GM23248 (cell line): ENCODE results near the gene DEGS1. TPM values are rescaled to one million over a fixed set of nuclear protein-coding genes. Genes with fewer than 3 reads are reported as not detected.

Experiments
- DNase-seq: peaks from one replicate; pipeline ENCODE4 v3.0.0-alpha.2; 2015
- H2AFZ ChIP-seq: fragments of 200-600 bp; sonication (generic); 2 replicates; pipeline ENCODE4 v1.6.1; 2016; ENCODE audit warnings: antibody characterized with exemption
- H3F3A ChIP-seq: fragments of 200-600 bp; sonication (generic); 2 replicates; pipeline ENCODE4 v1.6.1; 2016; ENCODE audit warnings: mild to moderate bottlenecking, antibody characterized with exemption, mixed run types; ENCODE audit not compliant: insufficient read depth
- H3K27ac ChIP-seq: fragments of 200-600 bp; sonication (generic); 2 replicates; pipeline ENCODE4 v1.5.1; 2016; ENCODE audit warnings: mild to moderate bottlenecking
- H3K27me3 ChIP-seq: fragments of 200-600 bp; sonication (generic); replicated peaks from 2 replicates; pipeline ENCODE4 v1.6.1; 2016; ENCODE audit warnings: mild to moderate bottlenecking; ENCODE audit not compliant: insufficient read depth
- H3K36me3 ChIP-seq: fragments of 200-600 bp; sonication (generic); 2 replicates; pipeline ENCODE4 v1.6.1; 2016; ENCODE audit warnings: low read depth, mild to moderate bottlenecking
- H3K4me1 ChIP-seq: fragments of 200-600 bp; sonication (generic); 2 replicates; pipeline ENCODE4 v1.6.1; 2016; ENCODE audit warnings: mild to moderate bottlenecking; ENCODE audit not compliant: insufficient read depth
- H3K4me2 ChIP-seq: fragments of 200-600 bp; sonication (generic); one replicate; pipeline ENCODE4 v1.6.1; 2016; ENCODE audit warnings: mild to moderate bottlenecking; ENCODE audit not compliant: unreplicated experiment
- H3K4me3 ChIP-seq: fragments of 200-600 bp; sonication (generic); 2 replicates; pipeline ENCODE4 v1.5.1; 2016; ENCODE audit warnings: mild to moderate bottlenecking
- H3K79me2 ChIP-seq: fragments of 200-600 bp; sonication (generic); 2 replicates; pipeline ENCODE4 v1.6.1; 2016; ENCODE audit warnings: mild to moderate bottlenecking; ENCODE audit not compliant: insufficient read depth
- H3K9ac ChIP-seq: fragments of 200-600 bp; sonication (generic); 2 replicates; pipeline ENCODE4 v1.6.1; 2016; ENCODE audit warnings: mild to moderate bottlenecking
- H3K9me2 ChIP-seq: fragments of 200-600 bp; sonication (generic); 2 replicates; pipeline ENCODE4 v1.6.1; 2016; ENCODE audit warnings: mixed run types, mild to moderate bottlenecking, moderate library complexity; ENCODE audit not compliant: insufficient read depth
- H3K9me3 ChIP-seq: fragments of 200-600 bp; sonication (generic); one replicate; pipeline ENCODE4 v1.6.1; 2017; ENCODE audit warnings: low read depth
- H4K20me1 ChIP-seq: fragments of 200-600 bp; sonication (generic); 2 replicates; pipeline ENCODE4 v1.6.0; 2016; ENCODE audit not compliant: insufficient read depth
- EZH2 ChIP-seq: fragments of 200-600 bp; sonication (generic); IDR thresholded peaks from 2 replicates; pipeline ENCODE4 v1.6.1; 2018; ENCODE audit warnings: antibody characterized with exemption, mild to moderate bottlenecking; ENCODE audit not compliant: insufficient read depth, poor library complexity, severe bottlenecking
- EZH2phosphoT487 ChIP-seq: fragments of 200-600 bp; sonication (generic); IDR thresholded peaks from 2 replicates; pipeline ENCODE4 v1.6.1; 2018; ENCODE audit warnings: antibody characterized with exemption, moderate library complexity, mild to moderate bottlenecking, low read depth; ENCODE audit not compliant: insufficient read depth
- WGBS, 2 experiments: methylation state at CpG; one replicate each; pipeline ENCODE4 v1.1.6; 2015 to 2017; ENCODE audit warnings: low lambda C conversion rate in 2 of 2, low coverage in 1 of 2; ENCODE audit errors: missing lambda C conversion rate in 2 of 2; 5-methylcytosine and 5-hydroxymethylcytosine counted together
- in situ Hi-C: fragments of 300-500 bp; cut with MboI; formaldehyde crosslinking; loops from 2 replicates; pipeline ENCODE4 v1.15.0; 2020
- polyA plus RNA-seq: library from polyadenylated mRNA; unstranded; fragments of >200 nt; fragmentation: Nextera tagmentation; extraction: Ambion mirVana; gene quantifications from 2 replicates; pipeline ENCODE4 v1.2.1, GENCODE V29; 2016
- total RNA-seq: library from RNA; depleted of rRNA; stranded (reverse); fragments of >200 nt; shearing (Covaris generic); gene quantifications from 2 replicates; pipeline ENCODE4 v1.2.3, GENCODE V29; 2014

DEGS1 gene
- total and polyA plus RNA-seq, 2 experiments from 2014 or later: 227 to 265 TPM

- Histone ChIP-seq H3K9ac (no peak overlapping the region), H2AFZ (no peak overlapping the region), H3K4me3 (no peak overlapping the region), H3K4me1 (no peaks in the 10 kb centered on the region), H3K27ac (no peak overlapping the region), H3K79me2 (no peaks in the 10 kb centered on the region), H4K20me1 (no peaks in the 10 kb centered on the region), H3K4me2 (no peak overlapping the region), H3K27me3 (no peaks in the 10 kb centered on the region), H3K9me3 (no peaks in the 10 kb centered on the region), H3F3A (no peaks in the 10 kb centered on the region; the same call in 1 of the 2 replicates), H3K36me3 (peaks cover 38% of the 10 kb centered on the region), H3K9me2 (no peaks in the 10 kb centered on the region)
- WGBS, 2 experiments: 88% methylated on average over 9 of the region's 9 CpGs
- no peak for DNase-seq
- no peak for TF ChIP-seq EZH2phosphoT487
- TF ChIP-seq EZH2: no peak
- in situ Hi-C loops: no loop called here
These were observed 22.8 kb upstream of the DEGS1 start for GRCh38 chr1:224160171-224160682.

DNA sequence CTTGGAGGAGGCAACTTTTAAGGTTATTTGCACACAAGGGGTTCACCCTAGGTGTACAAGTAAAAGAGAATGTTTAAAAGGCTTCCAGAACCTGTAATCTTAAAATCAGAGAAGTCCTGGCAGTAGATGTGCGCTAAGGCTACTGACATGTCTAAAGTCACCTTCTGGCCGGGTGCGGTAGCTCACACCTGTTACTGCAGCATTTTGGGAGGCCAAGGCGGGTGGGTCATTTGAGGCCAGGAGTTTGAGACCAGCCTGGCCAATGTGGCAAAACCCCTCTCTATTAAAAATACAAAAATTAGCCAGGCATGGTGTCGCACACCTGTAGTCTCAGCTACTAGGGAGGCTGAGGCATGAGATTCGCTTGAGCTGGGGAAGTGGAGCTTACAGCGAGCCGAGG, 20.3 kb upstream of the DEGS1 start:
- WGBS, 2 experiments: 96 to 99% methylated on average over 8 of the region's 8 CpGs

GRCh38 chr1:224163311-224163710, 19.7 kb upstream of the DEGS1 start:
- Histone ChIP-seq H3K4me2 (no peak overlapping the region), H3K27me3 (no peaks in the 10 kb centered on the region), H3K4me3 (no peak overlapping the region), H3K9ac (no peak overlapping the region), H3K36me3 (peaks cover 25% of the 10 kb centered on the region; the same call in 1 of the 2 replicates), H2AFZ (no peak overlapping the region), H3F3A (peaks cover under 1% of the 10 kb centered on the region), H3K9me3 (no peaks in the 10 kb centered on the region), H3K79me2 (no peaks in the 10 kb centered on the region), H3K4me1 (no peaks in the 10 kb centered on the region), H4K20me1 (no peaks in the 10 kb centered on the region), H3K27ac (no peak overlapping the region), H3K9me2 (no peaks in the 10 kb centered on the region)
- in situ Hi-C loops: no loop called here
- WGBS, 2 experiments: 66 to 67% methylated on average over 2 of the region's 2 CpGs
- TF ChIP-seq EZH2phosphoT487 (no peak), EZH2 (no peak)
- no peak for DNase-seq

More for the DNA sequence above, 20.3 kb upstream of the DEGS1 start:
- Histone ChIP-seq H3K4me2 (no peak overlapping the region), H4K20me1 (no peaks in the 10 kb centered on the region), H3K79me2 (no peaks in the 10 kb centered on the region), H3K9ac (no peak overlapping the region), H3K4me1 (no peaks in the 10 kb centered on the region), H3K36me3 (peaks cover 29% of the 10 kb centered on the region), H3K27me3 (no peaks in the 10 kb centered on the region), H3F3A (no peaks in the 10 kb centered on the region; the same call in 1 of the 2 replicates), H3K4me3 (no peak overlapping the region), H3K9me2 (no peaks in the 10 kb centered on the region), H2AFZ (no peak overlapping the region), H3K27ac (no peak overlapping the region), H3K9me3 (no peaks in the 10 kb centered on the region)
- TF ChIP-seq EZH2: no peak
- no peak for TF ChIP-seq EZH2phosphoT487
- no peak for DNase-seq
- in situ Hi-C loops: no loop called here

DNA sequence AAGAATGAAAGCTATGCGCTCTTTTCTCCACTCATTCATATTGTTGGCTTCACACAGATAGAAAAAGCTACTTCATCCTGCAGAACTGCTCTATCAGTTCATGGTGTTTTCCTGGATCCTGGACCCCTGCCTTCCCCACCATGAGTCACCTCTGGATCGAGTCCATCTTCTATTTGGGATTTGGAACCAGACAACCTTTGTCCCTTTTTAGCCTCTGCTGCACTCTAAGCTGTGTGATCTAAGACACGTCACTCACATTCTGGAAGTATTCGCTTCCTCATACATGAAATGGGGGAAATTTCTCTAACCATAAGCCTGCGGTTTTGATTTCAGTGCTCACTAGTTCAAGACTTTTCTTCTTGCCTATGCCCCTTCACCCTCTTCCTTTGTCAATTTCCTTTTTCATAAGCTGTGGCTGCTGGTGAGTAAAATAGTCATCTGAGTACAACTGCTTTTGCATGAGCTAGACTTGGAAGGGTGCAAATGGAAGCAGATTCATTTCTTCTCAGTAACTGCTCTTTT, 14.1 kb upstream of the DEGS1 start:
- Histone ChIP-seq H4K20me1 (no peaks in the 10 kb centered on the region), H3K36me3 (no peaks in the 10 kb centered on the region), H3K9ac (peak overlapping the region; percentile 15; the same call in 1 of the 2 replicates), H3K27me3 (no peaks in the 10 kb centered on the region), H2AFZ (peak overlapping the region; percentile 79), H3K4me2 (peak overlapping the region; percentile 77), H3K79me2 (no peaks in the 10 kb centered on the region), H3K4me1 (peaks cover 16% of the 10 kb centered on the region), H3F3A (peaks cover 15% of the 10 kb centered on the region), H3K27ac (peak overlapping the region; percentile 33), H3K9me2 (no peaks in the 10 kb centered on the region), H3K9me3 (no peaks in the 10 kb centered on the region), H3K4me3 (peak overlapping the region; percentile 54)
- WGBS, 2 experiments: 11 to 14% methylated on average over 5 of the region's 5 CpGs
- TF ChIP-seq EZH2 (no peak), EZH2phosphoT487 (no peak)
- in situ Hi-C loops: no loop called here
- peak; percentile 66 for DNase-seq
